DND-41 (cell line): ENCODE results near the gene ACOT9.

Experiments
- EZH2 ChIP-seq: IDR thresholded peaks from 3 replicates; pipeline ENCODE4 v1.6.1; 2012; ENCODE audit warnings: borderline replicate concordance, low read depth, mild to moderate bottlenecking, moderate library complexity, low read length, inconsistent platforms; ENCODE audit not compliant: severe bottlenecking
- TF ChIP-seq, protein P1 (sequence below): IDR thresholded peaks from 2 replicates; pipeline ENCODE4 v1.5.1; 2012; ENCODE audit warnings: borderline replicate concordance, low read length, moderate library complexity, mild to moderate bottlenecking; ENCODE audit not compliant: poor library complexity, severe bottlenecking; ENCODE audit errors: extremely low read depth

DNA sequence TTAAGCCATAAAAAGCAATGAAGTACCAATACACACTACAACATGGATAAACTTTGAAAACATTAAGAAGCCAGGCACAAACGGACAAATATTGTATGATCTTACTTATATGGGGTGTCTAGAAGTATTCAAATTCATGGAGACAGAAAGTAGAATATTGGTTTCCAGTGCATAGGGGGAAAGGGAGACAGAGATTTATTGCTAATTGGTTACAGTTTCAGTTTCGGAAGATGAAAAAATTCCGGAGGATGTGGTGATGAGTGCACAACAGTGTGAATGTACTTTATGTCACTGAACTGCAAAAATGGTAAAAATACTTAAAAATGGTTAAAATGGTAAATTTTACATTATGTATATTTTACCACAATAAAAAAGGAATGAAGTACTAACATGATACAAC, 80.9 kb downstream of the ACOT9 start:
- TF ChIP-seq, protein P1, sequence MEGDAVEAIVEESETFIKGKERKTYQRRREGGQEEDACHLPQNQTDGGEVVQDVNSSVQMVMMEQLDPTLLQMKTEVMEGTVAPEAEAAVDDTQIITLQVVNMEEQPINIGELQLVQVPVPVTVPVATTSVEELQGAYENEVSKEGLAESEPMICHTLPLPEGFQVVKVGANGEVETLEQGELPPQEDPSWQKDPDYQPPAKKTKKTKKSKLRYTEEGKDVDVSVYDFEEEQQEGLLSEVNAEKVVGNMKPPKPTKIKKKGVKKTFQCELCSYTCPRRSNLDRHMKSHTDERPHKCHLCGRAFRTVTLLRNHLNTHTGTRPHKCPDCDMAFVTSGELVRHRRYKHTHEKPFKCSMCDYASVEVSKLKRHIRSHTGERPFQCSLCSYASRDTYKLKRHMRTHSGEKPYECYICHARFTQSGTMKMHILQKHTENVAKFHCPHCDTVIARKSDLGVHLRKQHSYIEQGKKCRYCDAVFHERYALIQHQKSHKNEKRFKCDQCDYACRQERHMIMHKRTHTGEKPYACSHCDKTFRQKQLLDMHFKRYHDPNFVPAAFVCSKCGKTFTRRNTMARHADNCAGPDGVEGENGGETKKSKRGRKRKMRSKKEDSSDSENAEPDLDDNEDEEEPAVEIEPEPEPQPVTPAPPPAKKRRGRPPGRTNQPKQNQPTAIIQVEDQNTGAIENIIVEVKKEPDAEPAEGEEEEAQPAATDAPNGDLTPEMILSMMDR: no peak
- TF ChIP-seq EZH2: no peak
